Osteoblast (primary cell): Measurements from ENCODE around the gene IL17REL. TPM values are rescaled to one million over a fixed set of nuclear protein-coding genes. Genes with fewer than 3 reads are reported as not detected.
"Not testable (repeated sequence)": the region's sequence is repeated elsewhere in the genome, so short reads cannot be mapped to it uniquely, and the experiment has no call there.

Experiments used
- DNase-seq: peaks from one replicate; pipeline ENCODE4 v3.0.0; 2011; ENCODE audit warnings: low spot score, mixed read lengths; ENCODE audit not compliant: insufficient read length; ENCODE audit errors: missing footprints
- H2AFZ ChIP-seq: 2 replicates; pipeline ENCODE4 v1.6.0; 2011; ENCODE audit warnings: mild to moderate bottlenecking, low read length
- H3K27ac ChIP-seq: 2 replicates; pipeline ENCODE4 v1.5.1; 2011; ENCODE audit warnings: mild to moderate bottlenecking, low read depth, low read length, moderate library complexity
- H3K27me3 ChIP-seq: 2 replicates; pipeline ENCODE4 v1.6.0; 2012; ENCODE audit warnings: mild to moderate bottlenecking, control low read depth, inconsistent platforms, low read length, moderate library complexity; ENCODE audit not compliant: insufficient read depth
- H3K36me3 ChIP-seq: 2 replicates; pipeline ENCODE4 v1.5.1; 2011; ENCODE audit warnings: mild to moderate bottlenecking, low read length, control low read depth, moderate library complexity; ENCODE audit not compliant: insufficient read depth
- H3K4me1 ChIP-seq: 2 replicates; pipeline ENCODE4 v1.5.1; 2011; ENCODE audit warnings: mild to moderate bottlenecking, low read length, control low read depth, moderate library complexity; ENCODE audit not compliant: insufficient read depth
- H3K4me2 ChIP-seq: 2 replicates; pipeline ENCODE4 v1.6.0; 2011; ENCODE audit warnings: mild to moderate bottlenecking, low read length; ENCODE audit not compliant: insufficient read depth
- H3K4me3 ChIP-seq: fragments of 200-600 bp; sonication (generic); 3 replicates; pipeline ENCODE4 v1.5.1; 2012; ENCODE audit warnings: mild to moderate bottlenecking, low read length, inconsistent platforms; ENCODE audit not compliant: insufficient read depth
- H3K79me2 ChIP-seq: 2 replicates; pipeline ENCODE4 v1.6.0; 2012; ENCODE audit warnings: mild to moderate bottlenecking, low read length, control low read depth, inconsistent platforms; ENCODE audit not compliant: insufficient read depth
- H3K9me3 ChIP-seq: 2 replicates; pipeline ENCODE4 v1.5.1; 2011; ENCODE audit warnings: low read depth, low read length, control low read depth
- H4K20me1 ChIP-seq: 2 replicates; pipeline ENCODE4 v1.6.0; 2012; ENCODE audit warnings: mild to moderate bottlenecking, low read length, control low read depth; ENCODE audit not compliant: insufficient read depth
- total RNA-seq: library from RNA; depleted of rRNA; stranded (reverse); fragments of >200 nt; gene quantifications from 2 replicates; pipeline ENCODE4 v1.2.3, GENCODE V29; 2012
- TF ChIP-seq, protein P1 (sequence below): IDR thresholded peaks from 2 replicates; pipeline ENCODE4 v1.5.1; 2011; ENCODE audit warnings: mild to moderate bottlenecking, low read depth, low read length, moderate library complexity; ENCODE audit errors: extremely low read depth

IL17REL gene
- total RNA-seq, 1 donor: not detected

DNA sequence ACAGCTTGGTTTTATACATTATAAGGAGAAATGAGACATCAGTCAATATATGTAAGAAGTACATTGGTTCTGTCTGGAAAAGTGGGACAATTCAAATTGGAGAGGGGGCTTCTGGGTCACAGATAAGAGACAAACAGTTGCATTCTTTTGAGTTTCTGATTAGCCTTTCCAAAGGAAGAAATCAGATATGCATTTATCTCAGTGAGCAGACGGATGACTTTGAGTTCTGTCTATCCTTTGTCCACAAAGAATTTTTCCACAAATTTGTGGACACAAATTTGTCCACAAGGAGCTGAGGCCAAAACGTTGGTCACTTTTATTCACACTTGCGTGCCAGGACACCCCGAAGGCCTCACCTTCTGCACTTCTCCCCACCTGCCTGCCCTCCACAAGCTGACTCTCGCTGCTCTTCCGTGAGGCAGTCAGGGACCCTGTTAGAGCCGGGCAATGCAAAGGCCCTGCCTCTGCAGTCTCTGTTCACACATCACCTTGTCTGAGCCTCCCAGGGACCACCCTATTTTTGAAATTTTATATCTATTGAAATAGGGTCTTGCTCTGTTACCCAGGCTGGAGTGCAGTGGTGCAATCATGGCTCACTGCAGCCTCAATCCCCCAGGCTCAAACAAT, 20.5 kb downstream of the IL17REL start:
- Histone ChIP-seq H3K27ac (no peak overlapping the region), H3K79me2 (no peaks in the 10 kb centered on the region), H4K20me1 (no peaks in the 10 kb centered on the region), H2AFZ (no peak overlapping the region), H3K4me1 (no peaks in the 10 kb centered on the region), H3K4me2 (no peak overlapping the region), H3K27me3 (no peaks in the 10 kb centered on the region), H3K9me3 (no peaks in the 10 kb centered on the region), H3K4me3 (no peak overlapping the region), H3K36me3 (no peaks in the 10 kb centered on the region)
- TF ChIP-seq, protein P1, sequence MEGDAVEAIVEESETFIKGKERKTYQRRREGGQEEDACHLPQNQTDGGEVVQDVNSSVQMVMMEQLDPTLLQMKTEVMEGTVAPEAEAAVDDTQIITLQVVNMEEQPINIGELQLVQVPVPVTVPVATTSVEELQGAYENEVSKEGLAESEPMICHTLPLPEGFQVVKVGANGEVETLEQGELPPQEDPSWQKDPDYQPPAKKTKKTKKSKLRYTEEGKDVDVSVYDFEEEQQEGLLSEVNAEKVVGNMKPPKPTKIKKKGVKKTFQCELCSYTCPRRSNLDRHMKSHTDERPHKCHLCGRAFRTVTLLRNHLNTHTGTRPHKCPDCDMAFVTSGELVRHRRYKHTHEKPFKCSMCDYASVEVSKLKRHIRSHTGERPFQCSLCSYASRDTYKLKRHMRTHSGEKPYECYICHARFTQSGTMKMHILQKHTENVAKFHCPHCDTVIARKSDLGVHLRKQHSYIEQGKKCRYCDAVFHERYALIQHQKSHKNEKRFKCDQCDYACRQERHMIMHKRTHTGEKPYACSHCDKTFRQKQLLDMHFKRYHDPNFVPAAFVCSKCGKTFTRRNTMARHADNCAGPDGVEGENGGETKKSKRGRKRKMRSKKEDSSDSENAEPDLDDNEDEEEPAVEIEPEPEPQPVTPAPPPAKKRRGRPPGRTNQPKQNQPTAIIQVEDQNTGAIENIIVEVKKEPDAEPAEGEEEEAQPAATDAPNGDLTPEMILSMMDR: no peak
- no peak for DNase-seq

DNA sequence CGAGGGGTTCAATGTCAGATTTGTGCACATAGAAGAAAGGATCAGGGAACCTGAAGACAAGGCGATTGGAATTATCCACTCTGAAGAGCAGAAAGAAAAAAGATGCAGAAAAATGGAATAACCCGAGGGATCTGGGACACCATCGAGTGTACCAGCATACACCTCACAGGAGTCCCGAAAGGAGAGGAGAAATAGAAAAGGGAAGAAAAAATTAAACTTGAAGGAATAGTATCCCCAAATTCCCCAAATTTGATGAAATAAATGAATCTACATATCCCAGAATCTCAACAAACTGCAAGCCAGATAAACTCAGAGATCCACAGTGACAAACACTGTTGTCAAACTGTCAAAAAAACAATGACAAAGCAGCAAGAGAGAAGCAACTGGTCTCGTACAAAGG, 21.4 kb downstream of the IL17REL start:
- Histone ChIP-seq H3K36me3 (no peaks in the 10 kb centered on the region), H3K9me3 (no peaks in the 10 kb centered on the region), H3K4me3 (no peak overlapping the region), H3K4me1 (no peaks in the 10 kb centered on the region), H3K27ac (no peak overlapping the region), H3K4me2 (no peak overlapping the region), H2AFZ (no peak overlapping the region), H3K79me2 (no peaks in the 10 kb centered on the region), H4K20me1 (no peaks in the 10 kb centered on the region), H3K27me3 (peaks cover 2% of the 10 kb centered on the region)
- DNase-seq: no peak
- TF ChIP-seq, protein P1: no peak

DNA sequence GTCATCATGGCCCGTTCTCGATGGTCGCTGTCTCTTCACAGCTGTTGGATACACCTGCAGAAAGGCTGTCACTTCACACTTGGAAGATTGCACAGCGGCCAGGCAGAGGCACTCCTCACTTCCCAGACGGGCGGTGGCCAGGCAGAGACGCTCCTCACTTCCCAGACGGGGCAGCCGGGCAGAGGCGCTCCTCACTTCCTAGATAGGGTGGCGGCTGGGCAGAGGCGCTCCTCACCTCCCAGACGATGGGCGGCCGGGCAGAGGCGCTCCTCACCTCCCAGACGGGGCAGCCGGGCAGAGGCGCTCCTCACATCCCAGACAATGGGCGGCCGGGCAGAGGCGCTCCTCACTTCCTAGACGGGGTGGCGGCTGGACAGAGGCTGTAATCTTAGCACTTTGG, 22.7 kb downstream of the IL17REL start:
- H3K4me1 ChIP-seq, H3K9me3 ChIP-seq, H3K4me2 ChIP-seq, H3K4me3 ChIP-seq, H3K27me3 ChIP-seq, DNase-seq, H3K79me2 ChIP-seq, H3K36me3 ChIP-seq, H4K20me1 ChIP-seq, H2AFZ ChIP-seq, H3K27ac ChIP-seq: not testable (repeated sequence)

DNA sequence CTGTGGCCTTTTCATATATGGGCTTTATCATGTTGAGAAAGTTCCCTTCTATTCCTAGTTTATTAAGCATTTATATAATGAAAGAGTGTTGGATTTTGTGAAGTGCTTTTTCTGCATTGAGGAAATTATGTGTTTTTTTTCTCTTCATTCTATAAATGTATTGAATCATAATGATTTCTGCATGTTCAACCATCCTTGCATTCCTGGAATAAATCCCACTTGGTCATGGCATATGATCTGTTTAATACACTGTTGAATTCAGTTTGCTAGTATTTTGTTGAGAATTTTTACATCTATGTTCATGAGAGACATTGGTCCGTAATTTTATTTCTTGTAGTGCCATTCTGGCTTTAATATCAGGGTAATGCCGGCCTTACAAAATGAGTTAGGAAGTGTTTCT, 26.2 kb downstream of the IL17REL start:
- no peak overlapping the region for H3K27ac ChIP-seq
- H3K36me3 ChIP-seq: no peaks in the 10 kb centered on the region
- H3K27me3 ChIP-seq: peaks cover 23% of the 10 kb centered on the region
- H3K79me2 ChIP-seq: no peaks in the 10 kb centered on the region
- peaks cover 2% of the 10 kb centered on the region for H3K9me3 ChIP-seq
- TF ChIP-seq, protein P1: no peak
- H4K20me1 ChIP-seq: no peaks in the 10 kb centered on the region
- H2AFZ ChIP-seq: no peak overlapping the region
- H3K4me3 ChIP-seq: no peak overlapping the region
- H3K4me2 ChIP-seq: no peak overlapping the region
- no peaks in the 10 kb centered on the region for H3K4me1 ChIP-seq
- no peak for DNase-seq
